ENCODE measurements around the gene GOLPH3L. TPM values are rescaled to one million over a fixed set of nuclear protein-coding genes. Genes with fewer than 3 reads are reported as not detected.

The GOLPH3L gene
- total and polyA plus RNA-seq, 10 of the 15 experiments (the other 5 are each of a cell fraction or from before 2014, with no cell fraction given) = 7.7 to 29.9 (median 19.2) TPM

DNA sequence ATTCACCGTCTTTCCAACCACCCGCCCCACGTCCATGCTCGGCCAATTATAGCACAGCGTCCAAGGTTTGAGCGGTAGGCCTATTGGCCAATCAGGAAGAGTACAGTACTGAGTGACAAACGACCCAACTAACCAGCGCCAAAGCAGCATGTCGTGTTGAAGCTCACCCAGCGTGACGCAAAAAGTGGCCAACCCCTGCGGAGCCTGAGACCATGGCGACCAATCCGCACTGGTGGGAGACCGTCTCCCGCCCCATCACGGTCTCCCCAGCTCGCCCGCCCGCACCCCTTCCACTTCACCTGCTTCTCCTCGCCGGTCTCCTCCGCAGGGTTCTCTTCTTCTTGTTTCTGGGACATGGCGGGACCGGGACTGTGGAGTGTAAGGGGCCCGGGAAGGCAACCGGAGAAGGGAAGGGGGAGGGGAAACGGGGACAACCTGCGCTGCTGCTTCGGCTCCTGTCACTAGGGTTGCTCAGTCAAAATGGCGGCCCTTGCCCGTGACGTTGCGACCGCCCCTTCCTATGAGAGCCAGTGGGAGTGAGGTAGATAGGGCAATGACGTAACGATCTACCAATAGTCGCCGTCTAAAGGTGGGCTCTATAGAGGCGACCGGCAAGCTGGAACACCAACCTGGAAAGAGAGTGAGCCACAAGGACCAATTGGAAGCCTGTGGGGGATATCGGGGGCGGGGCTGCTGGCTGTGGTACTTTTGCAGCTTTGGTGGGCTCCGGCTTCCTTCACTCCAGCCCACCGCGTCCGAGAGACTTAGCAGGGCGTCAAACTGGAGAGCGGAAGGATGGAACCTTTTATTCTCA is 67.6 kb downstream of the GOLPH3L start, which contains the start of gene ENSA (continued):
- TF ChIP-seq, protein P1, sequence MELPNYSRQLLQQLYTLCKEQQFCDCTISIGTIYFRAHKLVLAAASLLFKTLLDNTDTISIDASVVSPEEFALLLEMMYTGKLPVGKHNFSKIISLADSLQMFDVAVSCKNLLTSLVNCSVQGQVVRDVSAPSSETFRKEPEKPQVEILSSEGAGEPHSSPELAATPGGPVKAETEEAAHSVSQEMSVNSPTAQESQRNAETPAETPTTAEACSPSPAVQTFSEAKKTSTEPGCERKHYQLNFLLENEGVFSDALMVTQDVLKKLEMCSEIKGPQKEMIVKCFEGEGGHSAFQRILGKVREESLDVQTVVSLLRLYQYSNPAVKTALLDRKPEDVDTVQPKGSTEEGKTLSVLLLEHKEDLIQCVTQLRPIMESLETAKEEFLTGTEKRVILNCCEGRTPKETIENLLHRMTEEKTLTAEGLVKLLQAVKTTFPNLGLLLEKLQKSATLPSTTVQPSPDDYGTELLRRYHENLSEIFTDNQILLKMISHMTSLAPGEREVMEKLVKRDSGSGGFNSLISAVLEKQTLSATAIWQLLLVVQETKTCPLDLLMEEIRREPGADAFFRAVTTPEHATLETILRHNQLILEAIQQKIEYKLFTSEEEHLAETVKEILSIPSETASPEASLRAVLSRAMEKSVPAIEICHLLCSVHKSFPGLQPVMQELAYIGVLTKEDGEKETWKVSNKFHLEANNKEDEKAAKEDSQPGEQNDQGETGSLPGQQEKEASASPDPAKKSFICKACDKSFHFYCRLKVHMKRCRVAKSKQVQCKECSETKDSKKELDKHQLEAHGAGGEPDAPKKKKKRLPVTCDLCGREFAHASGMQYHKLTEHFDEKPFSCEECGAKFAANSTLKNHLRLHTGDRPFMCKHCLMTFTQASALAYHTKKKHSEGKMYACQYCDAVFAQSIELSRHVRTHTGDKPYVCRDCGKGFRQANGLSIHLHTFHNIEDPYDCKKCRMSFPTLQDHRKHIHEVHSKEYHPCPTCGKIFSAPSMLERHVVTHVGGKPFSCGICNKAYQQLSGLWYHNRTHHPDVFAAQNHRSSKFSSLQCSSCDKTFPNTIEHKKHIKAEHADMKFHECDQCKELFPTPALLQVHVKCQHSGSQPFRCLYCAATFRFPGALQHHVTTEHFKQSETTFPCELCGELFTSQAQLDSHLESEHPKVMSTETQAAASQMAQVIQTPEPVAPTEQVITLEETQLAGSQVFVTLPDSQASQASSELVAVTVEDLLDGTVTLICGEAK (IDR thresholded peaks at IDR 0.05; ENCODE audit: borderline replicate concordance) = no peak
- TF ChIP-seq BRCA1 (IDR thresholded peaks at IDR 0.05; ENCODE audit: low read depth, low read length) (no peak), EP300 (IDR thresholded peaks at IDR 0.05; ENCODE audit: borderline replicate concordance in 1 of 2, control insufficient read depth in 1 of 2, low read depth in 2 of 2, low read length in 2 of 2) (no peak), RCOR1 (conservative IDR thresholded peaks at IDR 0.05; ENCODE audit: low read depth, low read length) (no peak), POLR2AphosphoS2 (IDR thresholded peaks at IDR 0.05; ENCODE audit: low read depth, low read length) (peak; percentile 79; the same call in 1 of the 2 replicates), RFX5 (IDR thresholded peaks at IDR 0.05; ENCODE audit: low read depth, low read length) (peak; percentile 90), TARDBP (IDR thresholded peaks at IDR 0.05; ENCODE audit: borderline replicate concordance) (no peak), BMI1 (IDR thresholded peaks at IDR 0.05; ENCODE audit: borderline replicate concordance) (no peak), GABPA (IDR thresholded peaks at IDR 0.05; ENCODE audit: low read depth) (no peak), SIX5 (IDR thresholded peaks at IDR 0.05; ENCODE audit: low read depth, low read length, severe bottlenecking) (no peak), POLR2A (IDR thresholded peaks at IDR 0.05; ENCODE audit: low read depth, low read length) (peak; percentile 92), SUZ12 (IDR thresholded peaks at IDR 0.05; ENCODE audit: unreplicated experiment) (no peak), ZNF24 (IDR thresholded peaks at IDR 0.05) (no peak), EZH2 (IDR thresholded peaks at IDR 0.05; ENCODE audit: borderline replicate concordance, control insufficient read depth, low read depth, low read length) (no peak), SMAD1 (IDR thresholded peaks at IDR 0.05; ENCODE audit: low read depth, partially characterized antibody) (no peak), CREM (IDR thresholded peaks at IDR 0.05; ENCODE audit: low read depth) (peak; percentile 88), NR2C1 (IDR thresholded peaks at IDR 0.05) (no peak), RBBP5 (conservative IDR thresholded peaks at IDR 0.05) (no peak), JUNB (IDR thresholded peaks at IDR 0.05) (peak; percentile 31; the same call in 1 of the 2 replicates), MTA3 (IDR thresholded peaks at IDR 0.05; ENCODE audit: borderline replicate concordance, low read length) (no peak), ZZZ3 (IDR thresholded peaks at IDR 0.05; ENCODE audit: control insufficient read depth, insufficient read length, low read depth) (no peak), ESRRA (IDR thresholded peaks at IDR 0.05; ENCODE audit: low read length) (0 out of 2 replicates have a peak, but pooled peaks have one; percentile 32)
- TF ChIP-seq, protein P2, sequence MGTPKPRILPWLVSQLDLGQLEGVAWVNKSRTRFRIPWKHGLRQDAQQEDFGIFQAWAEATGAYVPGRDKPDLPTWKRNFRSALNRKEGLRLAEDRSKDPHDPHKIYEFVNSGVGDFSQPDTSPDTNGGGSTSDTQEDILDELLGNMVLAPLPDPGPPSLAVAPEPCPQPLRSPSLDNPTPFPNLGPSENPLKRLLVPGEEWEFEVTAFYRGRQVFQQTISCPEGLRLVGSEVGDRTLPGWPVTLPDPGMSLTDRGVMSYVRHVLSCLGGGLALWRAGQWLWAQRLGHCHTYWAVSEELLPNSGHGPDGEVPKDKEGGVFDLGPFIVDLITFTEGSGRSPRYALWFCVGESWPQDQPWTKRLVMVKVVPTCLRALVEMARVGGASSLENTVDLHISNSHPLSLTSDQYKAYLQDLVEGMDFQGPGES (IDR thresholded peaks at IDR 0.05) = peak; percentile 97
- TF ChIP-seq, protein P3, sequence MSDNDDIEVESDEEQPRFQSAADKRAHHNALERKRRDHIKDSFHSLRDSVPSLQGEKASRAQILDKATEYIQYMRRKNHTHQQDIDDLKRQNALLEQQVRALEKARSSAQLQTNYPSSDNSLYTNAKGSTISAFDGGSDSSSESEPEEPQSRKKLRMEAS (IDR thresholded peaks at IDR 0.05; ENCODE audit: low read depth, low read length) = no peak
- TF ChIP-seq, protein P4, sequence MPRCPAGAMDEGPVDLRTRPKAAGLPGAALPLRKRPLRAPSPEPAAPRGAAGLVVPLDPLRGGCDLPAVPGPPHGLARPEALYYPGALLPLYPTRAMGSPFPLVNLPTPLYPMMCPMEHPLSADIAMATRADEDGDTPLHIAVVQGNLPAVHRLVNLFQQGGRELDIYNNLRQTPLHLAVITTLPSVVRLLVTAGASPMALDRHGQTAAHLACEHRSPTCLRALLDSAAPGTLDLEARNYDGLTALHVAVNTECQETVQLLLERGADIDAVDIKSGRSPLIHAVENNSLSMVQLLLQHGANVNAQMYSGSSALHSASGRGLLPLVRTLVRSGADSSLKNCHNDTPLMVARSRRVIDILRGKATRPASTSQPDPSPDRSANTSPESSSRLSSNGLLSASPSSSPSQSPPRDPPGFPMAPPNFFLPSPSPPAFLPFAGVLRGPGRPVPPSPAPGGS (IDR thresholded peaks at IDR 0.05; ENCODE audit: borderline replicate concordance, insufficient read depth, low read depth, low read length, poor library complexity, severe bottlenecking) = no peak
